ENCODE data around the gene APP. TPM values are rescaled to one million over a fixed set of nuclear protein-coding genes. Genes with fewer than 3 reads are reported as not detected.

The APP gene
- polyA plus RNA-seq, 10 donors = 214 to 457 (median 289) TPM

DNA sequence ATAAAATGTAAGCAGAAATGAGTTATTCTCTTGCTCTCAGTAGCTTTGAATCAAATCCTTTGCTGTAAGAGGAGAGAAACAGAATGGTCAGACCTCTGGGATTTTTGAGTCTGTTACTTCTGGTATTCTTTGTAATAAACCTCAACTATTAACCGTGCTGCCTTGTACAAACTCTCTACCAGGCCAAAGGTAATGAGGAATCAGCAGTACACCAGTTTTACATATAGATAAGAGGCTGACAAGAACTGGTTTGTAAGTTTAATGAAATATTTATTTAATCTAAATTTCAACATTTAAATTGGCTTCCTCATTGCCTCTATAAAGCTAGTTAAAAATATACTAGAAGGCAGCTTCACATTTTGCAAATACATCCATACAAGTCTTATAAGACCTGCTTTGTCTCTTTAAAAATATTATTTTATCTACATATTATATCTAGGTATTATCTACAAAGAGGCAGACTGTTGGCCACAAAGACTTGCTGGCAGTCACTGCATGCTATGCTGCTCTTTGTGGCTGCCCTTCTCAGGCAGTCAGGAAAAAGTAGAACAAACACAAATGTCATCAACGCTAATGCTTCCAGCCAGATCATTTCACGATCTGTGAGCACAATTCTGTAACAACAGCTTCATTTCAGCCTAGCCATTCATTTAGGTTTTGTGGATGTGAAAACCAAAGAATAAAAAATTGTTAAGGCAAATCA lies 262.8 kb downstream of the APP start:
- no peak for DNase-seq

DNA sequence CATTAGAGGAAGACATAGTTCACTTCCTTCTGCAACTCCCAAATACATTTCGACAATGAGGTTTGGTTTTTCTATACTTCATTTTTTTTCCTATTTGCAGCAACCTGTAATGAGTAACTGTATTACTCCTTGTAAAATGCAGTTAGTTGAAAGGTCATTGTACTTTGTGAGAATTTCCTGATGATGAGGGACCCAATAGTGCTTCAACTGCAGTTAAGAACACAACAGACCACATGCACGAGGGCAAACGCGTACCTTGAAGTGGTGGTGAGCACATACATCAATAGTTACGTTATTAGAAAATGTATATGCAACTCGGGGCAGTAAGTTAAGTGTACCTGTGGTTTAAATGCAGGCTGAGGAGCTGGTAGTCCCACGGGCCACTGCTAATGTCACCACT lies 264.0 kb downstream of the APP start:
- no peak for DNase-seq

DNA sequence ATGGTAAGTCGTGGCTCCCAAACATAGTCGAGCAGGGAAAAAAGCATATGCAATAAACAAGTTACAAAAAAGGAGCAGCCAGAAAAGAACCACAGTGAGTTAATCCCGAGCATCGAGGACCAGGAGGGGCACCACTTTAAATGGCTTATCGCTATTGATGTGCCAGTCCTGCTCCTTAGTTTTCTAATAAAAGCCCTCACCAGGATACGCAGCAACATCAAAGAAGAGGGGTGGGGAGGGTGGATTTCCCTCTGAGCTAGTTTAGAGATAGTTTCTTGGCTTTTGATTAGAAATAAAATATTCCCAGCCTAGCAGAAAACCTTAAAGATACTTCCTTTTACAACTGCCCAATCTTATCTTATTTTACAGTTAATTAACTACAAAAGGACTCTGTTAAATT lies 265.4 kb downstream of the APP start:
- no peak for DNase-seq

DNA sequence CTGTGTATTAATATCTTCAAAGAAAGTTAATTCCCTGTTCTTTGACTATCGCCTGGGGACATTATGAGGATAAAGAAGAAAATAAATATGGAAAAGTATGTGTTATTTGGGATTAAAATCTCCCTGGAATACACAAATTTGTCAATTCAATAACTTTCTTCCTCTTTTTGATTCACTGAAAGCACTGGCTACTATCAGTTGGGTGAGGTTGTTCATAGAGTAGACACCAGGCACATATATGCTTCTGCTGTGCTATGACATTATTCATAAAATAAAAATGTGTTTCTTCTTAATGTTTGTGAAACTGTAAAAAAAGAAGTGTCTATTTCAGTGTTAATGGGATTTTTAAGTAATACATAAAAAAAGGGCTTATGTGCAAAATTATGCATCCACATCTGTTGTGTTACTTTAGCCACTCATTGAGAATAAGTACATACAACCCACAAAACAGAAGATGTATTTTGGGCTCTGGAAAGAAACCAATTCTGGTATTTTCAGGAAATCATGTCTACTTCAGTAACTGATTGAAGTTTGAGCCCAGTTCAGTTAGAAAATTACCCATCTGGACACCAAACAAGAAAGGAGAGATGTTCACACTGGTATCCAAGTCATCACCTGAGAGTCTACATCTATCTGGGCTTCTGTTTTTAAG lies 266.4 kb downstream of the APP start:
- no peak for DNase-seq

DNA sequence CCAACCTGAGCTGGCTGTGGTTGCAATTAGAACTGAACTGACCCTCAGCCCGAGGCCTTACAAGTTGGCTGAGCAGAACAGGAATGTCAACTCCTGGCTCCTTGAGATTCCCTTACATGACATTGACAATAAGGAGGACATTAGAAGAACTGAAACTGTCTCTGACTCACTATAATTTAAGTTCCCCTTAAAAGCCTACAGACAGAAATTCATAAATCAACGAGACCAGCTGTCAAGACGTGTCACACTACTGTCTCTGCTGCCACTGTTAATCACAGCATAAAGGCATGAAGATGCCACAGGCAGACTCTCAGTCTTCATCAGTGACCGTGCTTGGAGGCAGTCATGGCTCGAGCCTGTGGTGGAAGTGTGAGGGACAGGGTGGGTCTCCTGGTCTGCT lies 267.0 kb downstream of the APP start:
- no peak for DNase-seq

DNA sequence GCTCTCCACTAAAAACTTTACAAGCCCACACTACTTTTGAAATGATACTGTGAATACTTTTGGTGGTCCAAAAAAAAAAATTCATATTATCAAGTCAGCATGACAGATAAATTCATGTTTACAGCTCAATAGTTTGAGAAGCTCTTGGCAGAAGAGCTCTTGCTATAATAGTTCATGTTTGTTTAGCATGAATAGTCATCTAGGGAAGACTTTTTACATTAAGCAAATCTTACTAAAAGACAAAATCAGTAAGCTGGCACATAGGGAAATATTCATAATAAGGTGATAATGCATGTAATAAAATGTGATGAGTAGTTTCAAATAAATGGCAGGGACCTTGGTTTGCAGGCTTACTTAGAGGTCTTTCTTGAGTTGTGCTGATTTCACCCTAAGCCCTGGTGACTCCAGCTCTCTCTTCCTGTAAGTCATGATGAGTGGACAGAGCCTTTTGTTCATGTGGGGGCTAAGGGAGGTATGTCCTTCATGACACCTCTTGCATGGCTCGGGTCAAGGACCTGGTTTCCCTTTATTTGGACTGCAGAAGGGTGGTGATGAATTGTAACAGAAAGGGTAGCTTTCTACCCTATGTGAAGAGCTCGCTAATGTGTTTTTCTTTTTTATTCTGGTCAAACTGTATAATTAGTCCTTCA lies 269.1 kb downstream of the APP start:
- no peak for DNase-seq

DNA sequence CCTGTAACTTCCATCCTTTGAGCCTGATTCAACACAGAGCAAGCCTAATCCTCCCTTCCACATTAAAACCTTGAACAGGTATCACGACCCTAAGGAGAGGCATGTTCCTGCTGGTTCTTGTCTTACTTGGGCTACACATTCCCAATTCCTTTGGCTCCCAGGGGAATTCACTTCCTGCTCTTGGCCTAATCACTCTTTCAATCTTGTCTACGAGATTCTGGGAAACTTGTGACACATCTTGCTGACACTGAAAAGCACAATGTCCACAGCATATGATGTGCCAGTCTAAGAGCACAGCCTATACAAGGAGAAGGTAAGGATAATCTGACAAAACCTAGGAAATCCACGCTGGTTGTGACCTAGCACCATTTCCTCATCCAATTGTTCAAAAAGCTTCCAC lies 271.9 kb downstream of the APP start:
- no peak for DNase-seq

DNA sequence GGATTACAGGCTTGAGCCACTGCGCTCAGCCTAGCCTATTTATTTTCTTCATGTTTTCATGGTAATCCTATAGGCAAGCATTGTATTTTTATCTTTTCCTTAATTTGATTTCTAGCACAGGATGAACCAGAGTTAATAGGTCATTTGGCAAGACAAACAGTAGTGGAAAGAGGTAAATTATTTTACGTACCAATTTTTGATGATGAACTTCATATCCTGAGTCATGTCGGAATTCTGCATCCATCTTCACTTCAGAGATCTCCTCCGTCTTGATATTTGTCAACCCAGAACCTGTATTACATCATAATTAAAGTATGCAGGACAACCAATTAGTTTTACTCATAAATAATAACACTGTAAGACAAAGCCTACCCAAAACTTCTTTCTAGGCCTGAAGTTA lies 273.2 kb downstream of the APP start:
- no peak for DNase-seq

DNA sequence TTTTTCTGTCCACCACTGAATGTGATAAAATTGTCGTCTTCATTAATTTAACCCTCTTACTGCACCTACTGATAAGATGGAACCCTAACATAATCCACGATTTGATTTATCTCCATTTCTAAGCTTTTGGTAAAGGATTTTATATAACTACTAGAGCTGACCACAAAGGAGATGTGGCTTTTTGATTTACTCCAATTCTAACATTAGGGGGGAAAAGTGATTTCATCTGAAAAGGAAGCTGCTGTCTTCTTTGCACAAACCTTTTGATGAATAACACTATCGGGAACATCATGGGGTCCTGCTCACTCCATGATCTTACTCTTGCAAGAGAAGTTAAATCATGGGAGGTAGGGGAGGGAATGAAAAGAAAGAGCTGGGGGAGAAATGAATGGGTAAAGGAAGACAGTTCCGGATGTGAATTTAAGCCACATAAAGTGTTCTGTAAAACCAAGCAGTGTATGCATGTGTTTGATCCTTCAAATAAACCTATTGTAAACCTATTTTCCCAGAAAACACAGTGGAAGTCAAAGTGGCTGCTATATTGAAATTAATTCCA lies 274.0 kb downstream of the APP start:
- DNase-seq = no peak

DNA sequence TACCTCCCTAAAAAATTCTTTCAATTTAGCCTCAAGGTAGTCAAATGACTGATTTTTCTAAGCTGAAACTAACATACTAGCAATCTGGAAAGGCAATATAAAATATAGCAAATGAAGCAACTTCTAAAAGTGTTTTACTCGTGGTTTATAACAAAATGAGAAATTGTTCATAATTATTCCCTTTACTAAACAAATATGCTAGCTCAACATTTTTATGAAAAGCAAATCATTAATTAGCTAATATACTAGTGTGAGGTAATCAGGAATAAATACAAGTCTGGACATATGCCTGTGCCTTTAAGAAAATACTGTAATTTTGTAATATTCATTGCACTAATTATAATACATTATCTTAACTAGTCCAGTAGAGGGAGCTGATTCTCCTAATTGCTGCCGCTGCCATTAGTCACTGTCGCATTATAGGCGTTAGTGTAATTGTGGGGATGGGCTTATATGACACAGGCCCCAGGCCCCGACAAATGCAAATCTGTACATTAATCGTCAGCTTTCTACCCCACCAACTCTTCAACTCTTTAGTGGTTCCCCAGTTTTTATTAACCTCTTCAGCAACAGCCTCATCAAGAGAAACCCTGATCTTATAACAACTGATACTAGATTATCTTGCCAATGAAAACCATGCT lies 274.9 kb downstream of the APP start:
- peak; percentile 19 to 68 (median 26) for DNase-seq

DNA sequence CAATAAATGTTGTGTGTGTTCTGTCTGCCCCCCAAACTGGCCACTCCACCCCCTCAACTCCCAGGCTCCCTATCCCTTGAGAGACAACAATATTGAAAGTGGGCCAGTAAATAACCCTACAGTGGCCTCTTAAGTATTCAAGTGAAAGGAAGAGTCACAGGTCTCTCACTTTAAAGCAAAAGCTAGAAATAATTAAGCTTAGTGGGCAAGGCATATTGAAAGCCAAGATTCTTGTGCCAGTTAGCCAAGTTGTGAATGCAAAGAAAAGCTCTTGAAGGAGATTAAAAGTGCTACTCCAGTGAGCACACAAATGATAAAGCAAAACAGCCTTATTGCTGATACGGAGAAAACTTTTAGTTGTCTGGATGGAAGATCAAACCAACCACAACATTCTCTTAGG lies 277.4 kb downstream of the APP start:
- no peak for DNase-seq

DNA sequence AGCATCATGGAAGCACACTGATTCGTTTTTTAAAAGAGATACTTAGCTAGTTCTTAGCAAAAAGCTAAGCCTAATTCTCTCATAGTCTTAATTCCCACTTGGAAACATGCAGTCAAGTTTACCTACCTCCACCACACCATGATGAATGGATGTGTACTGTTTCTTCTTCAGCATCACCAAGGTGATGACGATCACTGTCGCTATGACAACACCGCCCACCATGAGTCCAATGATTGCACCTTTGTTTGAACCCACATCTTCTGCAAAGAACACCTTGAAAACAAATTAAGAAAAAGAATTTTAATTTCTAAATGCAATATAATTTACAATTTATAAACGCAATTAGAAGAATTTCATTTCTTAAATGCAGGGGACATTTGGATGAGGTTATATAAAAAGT lies 279.0 kb downstream of the APP start:
- no peak for DNase-seq

DNA sequence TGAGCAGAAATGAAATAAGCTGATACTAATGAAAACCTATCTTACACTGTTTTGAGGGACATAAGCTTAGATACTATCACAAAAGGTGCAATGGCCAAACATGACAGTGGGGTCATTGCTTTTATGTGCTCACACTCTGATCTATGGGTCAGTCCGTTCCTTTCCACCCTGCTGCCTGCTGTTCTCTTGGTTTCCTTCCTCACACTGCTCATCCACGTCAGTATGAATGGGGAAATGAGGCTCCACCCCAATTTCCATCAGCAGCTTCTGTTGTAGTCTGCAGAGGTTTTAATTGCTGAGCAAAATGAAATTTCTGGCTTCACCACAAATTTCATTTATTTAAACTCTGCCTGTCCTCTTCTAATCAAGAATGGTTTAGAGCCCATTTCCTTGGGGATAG lies 280.6 kb downstream of the APP start:
- DNase-seq = peak in 1 of 3 donors; percentile 31

DNA sequence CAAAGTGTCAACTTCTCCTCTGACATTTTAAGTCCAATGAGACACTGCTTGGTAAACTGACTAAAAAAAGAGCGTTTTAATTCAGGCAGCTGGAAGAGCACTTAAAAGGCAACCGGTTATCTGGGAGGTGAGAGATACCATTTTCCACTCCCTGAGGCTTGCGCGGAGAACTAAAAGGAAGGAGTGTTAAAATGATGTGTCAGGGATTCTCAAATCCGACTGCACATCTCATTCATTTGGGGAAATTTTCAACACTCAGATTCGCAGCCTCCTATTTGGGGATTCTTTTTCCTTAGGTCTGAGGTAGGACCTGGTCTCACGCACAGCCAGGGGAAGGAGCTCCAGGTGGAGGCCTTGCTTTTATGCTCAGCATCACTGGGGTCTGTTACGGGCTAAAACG lies 281.9 kb downstream of the APP start:
- no peak for DNase-seq

DNA sequence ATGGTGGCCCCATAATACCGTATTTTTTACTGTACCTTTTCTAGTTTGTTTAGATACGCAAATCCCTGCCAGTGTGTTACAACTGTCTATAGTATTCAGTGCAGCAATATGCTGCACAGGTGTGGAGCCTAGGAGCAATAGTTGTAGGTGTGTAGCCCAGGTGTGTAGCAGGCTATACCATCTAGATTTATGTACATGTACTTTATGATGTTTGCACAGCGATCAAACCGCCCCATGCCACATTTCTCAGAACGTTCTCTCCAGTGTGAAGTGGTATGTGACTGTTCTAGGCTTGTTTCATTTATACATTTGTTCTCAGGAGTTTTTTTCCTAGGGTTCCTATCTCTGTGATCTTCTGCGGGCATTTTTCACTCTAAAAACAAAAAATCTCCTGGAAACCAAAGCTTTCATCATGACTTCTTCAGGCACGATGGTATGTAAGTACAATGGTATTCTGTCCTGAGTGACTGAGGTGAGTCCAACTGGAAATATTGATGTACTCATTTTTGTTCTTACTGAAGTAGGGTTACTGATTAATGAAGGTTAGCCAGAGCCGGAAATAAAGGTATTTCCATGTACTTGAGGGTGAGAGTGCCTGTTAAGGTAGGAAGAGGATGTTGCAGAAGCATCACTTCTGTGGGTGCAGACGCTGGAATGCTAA lies 282.8 kb downstream of the APP start:
- DNase-seq = no peak

DNA sequence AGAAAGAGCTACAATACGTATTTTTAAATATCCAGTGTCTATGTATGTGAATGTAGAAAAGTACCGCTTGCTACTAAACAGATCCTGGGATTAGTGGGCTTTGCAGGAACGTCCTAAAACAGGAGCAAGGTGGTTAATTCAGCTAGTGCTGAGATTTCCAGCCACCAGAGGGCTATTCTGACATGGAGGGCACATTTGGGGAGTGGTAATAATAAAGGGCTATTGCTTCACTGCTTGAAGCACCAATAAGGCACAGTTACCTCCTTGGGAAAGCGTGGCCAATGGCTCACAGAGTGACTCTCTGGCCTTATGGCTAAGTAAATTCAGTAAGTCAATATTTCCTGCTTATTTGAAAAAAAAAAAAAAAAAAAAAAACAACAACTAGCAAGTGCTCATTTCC lies 283.4 kb downstream of the APP start:
- DNase-seq = no peak

DNA sequence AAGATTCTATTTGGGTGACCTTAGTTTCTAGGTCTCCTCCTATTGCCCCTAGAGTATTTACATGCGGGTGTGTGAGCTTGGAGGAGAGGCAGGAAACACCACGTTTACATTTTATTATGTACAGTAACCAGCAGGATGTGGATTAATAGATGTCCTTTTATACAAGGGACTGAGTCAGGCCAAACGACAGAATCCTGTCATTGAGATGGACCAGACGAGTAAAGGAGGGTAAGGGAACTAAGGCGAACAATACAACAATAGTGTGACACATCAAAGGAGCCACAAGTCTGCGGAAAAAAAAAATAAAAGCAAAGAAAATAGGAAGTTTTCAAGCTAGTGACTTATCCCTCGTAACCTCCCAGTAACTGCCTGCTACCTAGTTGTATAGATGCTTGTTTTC lies 284.7 kb downstream of the APP start:
- no peak for DNase-seq

DNA sequence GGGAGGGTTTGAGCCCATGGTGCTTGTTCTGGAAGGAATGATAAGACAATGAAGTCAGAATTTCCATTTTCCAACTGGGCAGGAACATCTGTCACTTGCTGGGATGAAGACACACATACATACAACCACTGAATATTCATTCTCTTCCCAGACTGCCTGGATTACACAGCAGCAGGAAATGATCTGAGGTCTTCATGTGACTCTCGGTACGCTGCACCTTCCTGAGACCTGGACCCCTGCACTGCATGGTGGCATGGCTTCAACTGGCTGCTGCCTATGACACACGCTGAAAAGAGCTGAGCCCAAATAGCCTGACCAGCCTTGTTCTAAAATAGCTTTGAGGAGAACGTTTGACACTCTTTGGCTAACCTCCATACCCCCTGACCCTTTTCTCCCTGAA lies 285.2 kb downstream of the APP start:
- no peak for DNase-seq

DNA sequence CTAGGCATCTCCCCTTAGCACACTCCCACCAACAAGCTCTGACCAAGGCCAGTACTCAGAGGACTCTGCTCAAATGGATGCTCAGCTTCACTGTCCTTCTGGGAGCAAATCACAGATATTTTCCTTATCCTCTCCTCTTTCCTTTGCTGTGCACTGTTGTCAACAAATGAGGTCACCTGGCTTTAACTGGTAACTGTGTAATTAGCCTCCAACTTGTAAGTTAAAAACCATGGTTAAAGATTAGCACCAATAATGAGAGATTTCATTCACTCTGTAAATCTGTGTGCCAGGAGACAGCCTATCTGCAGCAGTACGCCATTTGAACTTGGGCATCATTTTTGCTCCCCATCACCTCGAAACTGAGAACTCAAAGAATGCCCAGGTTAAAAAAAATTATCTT lies 286.3 kb downstream of the APP start:
- DNase-seq = no peak

DNA sequence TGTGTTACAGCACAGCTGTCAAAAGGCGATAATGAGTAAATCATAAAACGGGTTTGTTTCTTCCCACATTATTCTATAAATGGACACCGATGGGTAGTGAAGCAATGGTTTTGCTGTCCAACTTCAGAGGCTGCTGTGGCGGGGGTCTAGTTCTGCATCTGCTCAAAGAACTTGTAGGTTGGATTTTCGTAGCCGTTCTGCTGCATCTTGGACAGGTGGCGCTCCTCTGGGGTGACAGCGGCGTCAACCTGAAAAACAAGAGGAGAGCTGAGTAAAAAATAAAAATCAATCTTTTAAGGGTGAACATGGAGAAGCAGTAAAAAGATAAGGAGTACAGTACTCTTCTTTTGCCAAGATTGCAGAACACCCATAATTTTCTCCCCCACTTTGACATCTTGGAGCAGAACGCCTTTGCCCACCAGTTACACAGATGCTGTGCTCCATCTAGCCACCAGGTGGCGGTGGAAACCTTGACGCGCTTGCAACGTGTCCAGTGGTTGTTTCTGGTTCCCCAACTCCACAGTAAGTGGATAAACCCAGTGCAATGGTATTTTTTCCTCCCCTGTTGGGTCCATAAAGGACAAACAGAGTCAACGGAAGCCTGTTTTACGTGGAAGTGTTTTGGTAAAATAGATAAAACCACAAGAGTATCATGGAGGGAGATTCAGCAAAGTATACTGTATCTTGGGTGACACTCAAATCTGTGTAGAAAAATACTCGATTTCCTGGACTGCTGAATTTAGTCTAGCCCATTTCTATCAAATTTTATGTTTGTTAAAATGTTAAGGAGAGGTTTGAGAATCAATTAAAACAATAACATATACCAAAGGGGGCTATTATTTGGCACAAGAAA lies 288.8 kb downstream of the APP start:
- DNase-seq = peak; percentile 31 to 67 (median 61)

DNA sequence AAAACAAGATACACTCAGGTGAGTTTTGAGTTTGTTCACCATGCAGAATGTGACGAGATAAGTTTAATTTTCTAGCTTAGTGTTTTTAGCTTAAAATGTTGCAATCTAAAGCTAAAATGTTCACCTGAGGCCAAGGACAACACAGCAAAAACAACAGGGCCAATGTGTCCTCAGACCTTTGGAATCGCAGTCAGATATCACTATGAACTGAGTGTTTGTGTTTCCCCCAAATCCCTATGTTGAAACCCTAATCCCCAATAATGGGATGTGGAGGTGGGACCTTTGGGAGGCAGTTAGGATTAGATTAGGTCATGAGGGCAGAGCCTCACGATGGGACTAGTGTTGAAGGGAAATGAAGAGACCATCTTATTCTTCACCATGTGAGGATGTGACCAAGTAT lies 291.4 kb downstream of the APP start:
- no peak for DNase-seq
